C4-2B (cell line): ENCODE data around the gene RNF141.

ENCODE experiments used
- ZFX ChIP-seq: fragments of 450-650 bp; IDR thresholded peaks from 2 replicates; pipeline ENCODE4 v1.6.1; 2017
- TF ChIP-seq, protein P1 (sequence below): fragments of 450-650 bp; conservative IDR thresholded peaks from 2 replicates; pipeline ENCODE4 v1.5.1; 2017; ENCODE audit warnings: mild to moderate bottlenecking

GRCh38 chr11:10484461-10485180 is 56.4 kb downstream of the RNF141 start:
- TF ChIP-seq, protein P1, sequence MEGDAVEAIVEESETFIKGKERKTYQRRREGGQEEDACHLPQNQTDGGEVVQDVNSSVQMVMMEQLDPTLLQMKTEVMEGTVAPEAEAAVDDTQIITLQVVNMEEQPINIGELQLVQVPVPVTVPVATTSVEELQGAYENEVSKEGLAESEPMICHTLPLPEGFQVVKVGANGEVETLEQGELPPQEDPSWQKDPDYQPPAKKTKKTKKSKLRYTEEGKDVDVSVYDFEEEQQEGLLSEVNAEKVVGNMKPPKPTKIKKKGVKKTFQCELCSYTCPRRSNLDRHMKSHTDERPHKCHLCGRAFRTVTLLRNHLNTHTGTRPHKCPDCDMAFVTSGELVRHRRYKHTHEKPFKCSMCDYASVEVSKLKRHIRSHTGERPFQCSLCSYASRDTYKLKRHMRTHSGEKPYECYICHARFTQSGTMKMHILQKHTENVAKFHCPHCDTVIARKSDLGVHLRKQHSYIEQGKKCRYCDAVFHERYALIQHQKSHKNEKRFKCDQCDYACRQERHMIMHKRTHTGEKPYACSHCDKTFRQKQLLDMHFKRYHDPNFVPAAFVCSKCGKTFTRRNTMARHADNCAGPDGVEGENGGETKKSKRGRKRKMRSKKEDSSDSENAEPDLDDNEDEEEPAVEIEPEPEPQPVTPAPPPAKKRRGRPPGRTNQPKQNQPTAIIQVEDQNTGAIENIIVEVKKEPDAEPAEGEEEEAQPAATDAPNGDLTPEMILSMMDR, result no peak
- TF ChIP-seq ZFX, result no peak
